HepG2 (cell line): Measurements from ENCODE around the gene WDR82. TPM values are rescaled to one million over a fixed set of nuclear protein-coding genes. Genes with fewer than 3 reads are reported as not detected.

ENCODE experiments used
- BRF2 ChIP-seq: sonication (generic); formaldehyde crosslinking; IDR thresholded peaks from 2 replicates; pipeline ENCODE4 v1.8.1; 2022; ENCODE audit warnings: mild to moderate bottlenecking, missing genetic modification reagents
- CBFB ChIP-seq: sonication (generic); formaldehyde crosslinking; IDR thresholded peaks from 2 replicates; pipeline ENCODE4 v1.4.0; 2020; ENCODE audit warnings: missing genetic modification reagents
- CHCHD3 ChIP-seq: sonication (generic); formaldehyde crosslinking; IDR thresholded peaks from 2 replicates; pipeline ENCODE4 v1.8.0; 2022; ENCODE audit warnings: mild to moderate bottlenecking, missing genetic modification reagents, moderate library complexity
- ELF3 ChIP-seq: IDR thresholded peaks from 2 replicates; pipeline ENCODE4 v1.6.1; 2016; ENCODE audit warnings: missing genetic modification reagents, missing compliant biosample characterization
- ERF ChIP-seq: IDR thresholded peaks from 2 replicates; pipeline ENCODE4 v1.6.1; 2018; ENCODE audit warnings: missing biosample characterization, missing genetic modification reagents
- FOXA3 ChIP-seq: IDR thresholded peaks from 2 replicates; pipeline ENCODE4 v1.6.1; 2016; ENCODE audit warnings: missing genetic modification reagents, missing compliant biosample characterization
- IRF1 ChIP-seq: sonication (generic); formaldehyde crosslinking; IDR thresholded peaks from 2 replicates; pipeline ENCODE4 v1.4.0; 2020; ENCODE audit warnings: low read depth, mild to moderate bottlenecking, missing genetic modification reagents
- MIER2 ChIP-seq: IDR thresholded peaks from 2 replicates; pipeline ENCODE4 v1.6.1; 2016; ENCODE audit warnings: missing biosample characterization, missing genetic modification reagents
- POGZ ChIP-seq: sonication (generic); formaldehyde crosslinking; IDR thresholded peaks from 2 replicates; pipeline ENCODE4 v1.4.0; 2020; ENCODE audit warnings: mild to moderate bottlenecking, missing genetic modification reagents
- RAD21 ChIP-seq: fragments of 450-650 bp; formaldehyde crosslinking; IDR thresholded peaks from 2 replicates; pipeline ENCODE4 v1.5.0; 2020; ENCODE audit warnings: mild to moderate bottlenecking
- REXO4 ChIP-seq: sonication (generic); formaldehyde crosslinking; IDR thresholded peaks from 2 replicates; pipeline ENCODE4 v1.8.0; 2022; ENCODE audit warnings: missing genetic modification reagents, mild to moderate bottlenecking, borderline replicate concordance
- SMAD9 ChIP-seq: sonication (generic); formaldehyde crosslinking; IDR thresholded peaks from 2 replicates; pipeline ENCODE4 v1.5.1; 2020; ENCODE audit warnings: mild to moderate bottlenecking, missing genetic modification reagents
- SP140L ChIP-seq: sonication (generic); formaldehyde crosslinking; IDR thresholded peaks from 2 replicates; pipeline ENCODE4 v1.4.0; 2020; ENCODE audit warnings: missing genetic modification reagents, borderline replicate concordance
- STAG1 ChIP-seq: sonication (generic); formaldehyde crosslinking; IDR thresholded peaks from 2 replicates; pipeline ENCODE4 v1.4.0; 2020; ENCODE audit warnings: missing genetic modification reagents
- ZBTB21 ChIP-seq: sonication (generic); formaldehyde crosslinking; IDR thresholded peaks from 2 replicates; pipeline ENCODE4 v1.4.0; 2020; ENCODE audit warnings: missing genetic modification reagents
- ZNF143 ChIP-seq: sonication (generic); formaldehyde crosslinking; IDR thresholded peaks from 2 replicates; pipeline ENCODE4 v1.4.0; 2020; ENCODE audit warnings: missing genetic modification reagents
- ZNF558 ChIP-seq: sonication (generic); formaldehyde crosslinking; IDR thresholded peaks from 2 replicates; pipeline ENCODE4 v1.9.0; 2022; ENCODE audit warnings: mild to moderate bottlenecking, missing genetic modification reagents, borderline replicate concordance
- ZNF629 ChIP-seq: sonication (generic); formaldehyde crosslinking; conservative IDR thresholded peaks from 2 replicates; pipeline ENCODE4 v1.5.0; 2020; ENCODE audit warnings: missing genetic modification reagents
- ZNF75D ChIP-seq: sonication (generic); formaldehyde crosslinking; IDR thresholded peaks from 2 replicates; pipeline ENCODE4 v1.8.1; 2023; ENCODE audit warnings: missing genetic modification reagents, mild to moderate bottlenecking, borderline replicate concordance
- ZNF761 ChIP-seq: sonication (generic); formaldehyde crosslinking; conservative IDR thresholded peaks from 2 replicates; pipeline ENCODE4 v1.4.0; 2020; ENCODE audit warnings: mild to moderate bottlenecking, missing genetic modification reagents
- ZNF878 ChIP-seq: sonication (generic); formaldehyde crosslinking; IDR thresholded peaks from 2 replicates; pipeline ENCODE4 v1.8.1; 2023; ENCODE audit warnings: mild to moderate bottlenecking, missing genetic modification reagents, moderate library complexity
- ZSCAN12 ChIP-seq: sonication (generic); formaldehyde crosslinking; IDR thresholded peaks from 2 replicates; pipeline ENCODE4 v1.9.0; 2021; ENCODE audit warnings: mild to moderate bottlenecking, missing genetic modification reagents
- polyA plus RNA-seq, 8 experiments: library from polyadenylated mRNA; depleted of rRNA in 3 of 8; stranded (reverse) in 7 of 8; unstranded in 1 of 8; fragments of >200 nt; fragmentation: Illumina TruSeq in 4 of 8; extraction: Trizol in 4 of 8; gene quantifications; 2 replicates each; pipeline versions ENCODE4 v1.2.1 to v1.2.3, GENCODE V29; 2011 to 2016; ENCODE audit warnings: low read depth in 4 of 8, missing spikeins in 1 of 8, mixed read lengths in 1 of 8; ENCODE audit not compliant: insufficient read depth in 1 of 8
- total RNA-seq, 5 experiments: library from RNA; depleted of rRNA; stranded (reverse); fragments of >200 nt; fragmentation: Illumina TruSeq; extraction: Trizol; gene quantifications; 2 replicates each; pipeline ENCODE4 v1.2.3, GENCODE V29; 2016; ENCODE audit warnings: low read depth in 1 of 5
- TF ChIP-seq, protein P1 (sequence below): sonication (generic); formaldehyde crosslinking; IDR thresholded peaks from 2 replicates; pipeline ENCODE4 v1.5.0; 2020; ENCODE audit warnings: missing genetic modification reagents, mild to moderate bottlenecking, borderline replicate concordance
- TF ChIP-seq, protein P2 (sequence below): sonication (generic); formaldehyde crosslinking; IDR thresholded peaks from 2 replicates; pipeline ENCODE4 v1.9.0; 2021; ENCODE audit warnings: missing genetic modification reagents, borderline replicate concordance
- TF ChIP-seq, protein P3 (sequence below): sonication (generic); formaldehyde crosslinking; IDR thresholded peaks from 2 replicates; pipeline ENCODE4 v1.5.0; 2020; ENCODE audit warnings: mild to moderate bottlenecking, low read depth, missing genetic modification reagents, borderline replicate concordance
- TF ChIP-seq, protein P4 (sequence below): sonication (generic); formaldehyde crosslinking; conservative IDR thresholded peaks from 2 replicates; pipeline ENCODE4 v1.8.1; 2023; ENCODE audit warnings: missing genetic modification reagents

Gene WDR82
- total and polyA plus RNA-seq, 2 of the 13 experiments (the other 11 are each of a cell fraction or from before 2014, with no cell fraction given), result 39.1 to 59.5 TPM

DNA sequence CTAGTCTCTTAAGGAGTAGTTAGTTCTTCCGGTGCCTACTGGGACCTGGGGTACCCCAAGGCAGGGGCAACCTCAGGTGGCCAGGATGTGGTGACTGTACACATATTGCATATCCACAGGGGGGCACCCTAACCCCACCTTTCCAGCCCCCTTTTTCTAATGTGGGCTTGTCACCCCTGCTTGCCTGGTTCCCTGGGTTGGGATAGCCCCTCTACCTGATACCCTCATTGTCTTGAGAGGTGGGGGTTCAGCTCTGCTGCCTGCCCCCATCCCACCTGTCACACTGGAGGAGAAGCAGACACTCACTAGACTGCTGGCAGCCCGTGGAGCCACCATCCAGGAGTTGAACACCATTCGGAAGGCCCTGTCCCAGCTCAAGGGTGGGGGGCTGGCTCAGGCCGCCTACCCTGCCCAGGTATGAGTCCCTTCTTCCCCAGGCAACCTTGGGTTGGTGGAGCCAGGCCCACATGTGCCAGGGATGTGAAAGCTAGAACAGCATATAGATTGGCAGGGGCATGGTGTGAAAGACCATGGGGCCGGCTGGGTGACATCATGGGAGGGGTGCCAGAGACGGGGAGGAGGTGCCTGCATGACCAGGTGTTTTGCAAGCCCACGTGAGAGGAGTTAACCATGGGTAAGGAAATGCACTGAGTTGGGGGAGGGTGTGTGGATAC lies 13.2 kb upstream of the WDR82 start (continued):
- TF ChIP-seq BRF2 (CRISPR knock-in tag) (no peak), ZNF143 (CRISPR knock-in tag) (no peak), ZSCAN12 (CRISPR knock-in tag) (no peak), CBFB (CRISPR knock-in tag) (no peak), ZBTB21 (CRISPR knock-in tag) (no peak), ZNF761 (CRISPR knock-in tag) (no peak), IRF1 (CRISPR knock-in tag) (no peak), SP140L (CRISPR knock-in tag) (no peak), REXO4 (CRISPR knock-in tag) (no peak), FOXA3 (0 out of 2 replicates have a peak, but pooled peaks have one; percentile 19), STAG1 (CRISPR knock-in tag) (peak; percentile 89), ERF (CRISPR knock-in tag) (no peak), ZNF75D (CRISPR knock-in tag) (no peak), ZNF558 (CRISPR knock-in tag) (no peak), MIER2 (CRISPR knock-in tag) (no peak), ELF3 (CRISPR knock-in tag) (no peak), POGZ (CRISPR knock-in tag) (no peak), RAD21 (CRISPR knock-in tag) (peak; percentile 86), SMAD9 (CRISPR knock-in tag) (no peak), ZNF629 (CRISPR knock-in tag) (no peak), ZNF878 (CRISPR knock-in tag) (no peak), CHCHD3 (CRISPR knock-in tag) (no peak)
- TF ChIP-seq, protein P1, sequence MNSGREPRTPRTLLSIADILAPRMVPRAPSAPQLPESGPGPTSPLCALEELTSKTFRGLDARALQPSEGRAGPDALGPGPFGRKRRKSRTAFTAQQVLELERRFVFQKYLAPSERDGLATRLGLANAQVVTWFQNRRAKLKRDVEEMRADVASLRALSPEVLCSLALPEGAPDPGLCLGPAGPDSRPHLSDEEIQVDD, result no peak
- TF ChIP-seq, protein P2, sequence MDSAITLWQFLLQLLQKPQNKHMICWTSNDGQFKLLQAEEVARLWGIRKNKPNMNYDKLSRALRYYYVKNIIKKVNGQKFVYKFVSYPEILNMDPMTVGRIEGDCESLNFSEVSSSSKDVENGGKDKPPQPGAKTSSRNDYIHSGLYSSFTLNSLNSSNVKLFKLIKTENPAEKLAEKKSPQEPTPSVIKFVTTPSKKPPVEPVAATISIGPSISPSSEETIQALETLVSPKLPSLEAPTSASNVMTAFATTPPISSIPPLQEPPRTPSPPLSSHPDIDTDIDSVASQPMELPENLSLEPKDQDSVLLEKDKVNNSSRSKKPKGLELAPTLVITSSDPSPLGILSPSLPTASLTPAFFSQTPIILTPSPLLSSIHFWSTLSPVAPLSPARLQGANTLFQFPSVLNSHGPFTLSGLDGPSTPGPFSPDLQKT (CRISPR knock-in tag), result no peak
- TF ChIP-seq, protein P3, sequence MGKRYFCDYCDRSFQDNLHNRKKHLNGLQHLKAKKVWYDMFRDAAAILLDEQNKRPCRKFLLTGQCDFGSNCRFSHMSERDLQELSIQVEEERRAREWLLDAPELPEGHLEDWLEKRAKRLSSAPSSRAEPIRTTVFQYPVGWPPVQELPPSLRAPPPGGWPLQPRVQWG, result no peak
- TF ChIP-seq, protein P4, sequence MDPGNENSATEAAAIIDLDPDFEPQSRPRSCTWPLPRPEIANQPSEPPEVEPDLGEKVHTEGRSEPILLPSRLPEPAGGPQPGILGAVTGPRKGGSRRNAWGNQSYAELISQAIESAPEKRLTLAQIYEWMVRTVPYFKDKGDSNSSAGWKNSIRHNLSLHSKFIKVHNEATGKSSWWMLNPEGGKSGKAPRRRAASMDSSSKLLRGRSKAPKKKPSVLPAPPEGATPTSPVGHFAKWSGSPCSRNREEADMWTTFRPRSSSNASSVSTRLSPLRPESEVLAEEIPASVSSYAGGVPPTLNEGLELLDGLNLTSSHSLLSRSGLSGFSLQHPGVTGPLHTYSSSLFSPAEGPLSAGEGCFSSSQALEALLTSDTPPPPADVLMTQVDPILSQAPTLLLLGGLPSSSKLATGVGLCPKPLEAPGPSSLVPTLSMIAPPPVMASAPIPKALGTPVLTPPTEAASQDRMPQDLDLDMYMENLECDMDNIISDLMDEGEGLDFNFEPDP, result no peak
